ENCODE measurements around the gene LRRC2.
"Not testable (repeated sequence)": the region's sequence is repeated elsewhere in the genome, so short reads cannot be mapped to it uniquely, and the experiment has no call there.

The LRRC2 gene

GRCh38 chr3:46527239-46527638 lies 38.9 kb downstream of the LRRC2 start:
- DNase-seq (ENCODE audit: low read depth in 2 of 2), result no peak

DNA sequence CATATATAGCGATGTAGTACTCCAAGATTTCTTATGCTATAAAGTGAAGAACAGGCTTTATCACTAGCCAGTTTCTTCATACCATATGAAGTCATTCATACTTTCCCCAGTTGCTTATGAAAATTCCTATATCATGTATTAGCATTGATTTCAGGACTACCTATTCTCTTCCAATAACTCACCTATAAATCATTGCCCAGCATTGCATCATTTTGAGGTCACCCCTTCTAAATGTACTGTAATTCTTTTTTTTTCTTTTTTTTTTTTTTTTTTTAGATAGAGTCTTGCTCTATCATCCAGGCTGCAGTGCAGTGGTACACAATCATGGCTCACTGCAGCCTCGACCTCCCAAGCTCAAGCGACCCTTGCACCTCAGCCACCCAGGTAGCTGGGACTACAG lies 41.3 kb downstream of the LRRC2 start:
- DNase-seq (ENCODE audit: low read depth in 2 of 2), result no peak

GRCh38 chr3:46524008-46524407 lies 42.1 kb downstream of the LRRC2 start:
- no peak for DNase-seq (ENCODE audit: low read depth in 2 of 2)

DNA sequence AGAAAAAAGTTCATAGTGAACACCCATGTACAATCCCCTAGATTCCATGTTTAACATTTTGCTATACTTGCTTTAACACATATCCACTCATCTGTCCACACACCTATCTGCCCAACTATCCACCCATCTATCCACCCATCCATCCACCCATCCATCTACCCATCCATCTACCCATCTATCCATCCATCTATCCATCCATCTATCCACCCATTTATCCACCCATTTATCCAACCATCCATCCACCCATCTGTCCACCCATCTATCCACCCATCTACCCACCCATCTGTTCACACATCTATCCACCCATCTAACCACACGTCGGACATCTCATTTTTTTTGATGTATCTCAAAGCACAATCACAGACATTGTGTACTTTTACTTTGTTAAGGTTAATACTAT lies 42.5 kb downstream of the LRRC2 start:
- no peak for DNase-seq (ENCODE audit: low read depth in 2 of 2)

- DNase-seq (ENCODE audit: low read depth in 2 of 2), result not testable (repeated sequence)
These were observed 43.9 kb downstream of the LRRC2 start for GRCh38 chr3:46522201-46522600.

GRCh38 chr3:46521096-46521495 lies 45.0 kb downstream of the LRRC2 start:
- DNase-seq (ENCODE audit: low read depth in 2 of 2), result no peak

GRCh38 chr3:46520531-46520930 lies 45.6 kb downstream of the LRRC2 start:
- no peak for DNase-seq (ENCODE audit: low read depth in 2 of 2)

DNA sequence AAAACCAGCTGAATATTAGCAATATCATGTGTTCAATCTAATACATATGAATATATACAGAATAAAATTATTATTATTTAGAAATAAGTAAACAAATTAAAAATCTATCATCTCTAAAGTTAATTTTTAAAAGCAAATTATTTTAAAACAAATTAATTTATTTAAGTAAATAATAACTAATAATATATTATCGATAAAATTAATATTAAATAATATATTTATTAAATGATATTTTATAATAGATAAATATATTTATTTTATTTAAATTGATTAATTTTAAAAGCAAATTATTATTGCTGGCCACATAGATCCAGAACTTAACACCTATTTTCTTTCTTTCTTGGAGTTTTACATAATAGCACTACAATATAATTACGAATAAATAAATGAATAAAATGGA lies 46.1 kb downstream of the LRRC2 start:
- no peak for DNase-seq (ENCODE audit: low read depth in 2 of 2)

DNA sequence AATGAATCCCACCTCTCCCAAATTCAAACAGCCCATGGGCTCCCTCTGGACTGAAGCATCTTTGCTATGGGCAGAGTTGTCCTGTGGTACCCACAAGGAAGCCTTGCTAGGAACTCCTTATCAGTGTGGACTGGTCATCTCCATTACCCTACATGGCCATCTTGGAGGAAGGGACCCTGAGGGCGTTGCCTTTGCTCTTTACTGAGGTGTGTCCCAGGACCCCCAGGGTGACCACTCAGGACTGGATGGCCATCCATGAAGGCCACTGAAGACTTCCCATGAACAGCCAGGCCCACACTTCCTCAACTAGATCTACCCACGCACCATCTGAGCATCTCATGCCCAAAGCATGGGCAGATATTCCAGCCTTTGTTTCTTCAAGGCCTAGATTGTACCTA lies 48.3 kb downstream of the LRRC2 start:
- no peak for DNase-seq (ENCODE audit: low read depth in 2 of 2)

DNA sequence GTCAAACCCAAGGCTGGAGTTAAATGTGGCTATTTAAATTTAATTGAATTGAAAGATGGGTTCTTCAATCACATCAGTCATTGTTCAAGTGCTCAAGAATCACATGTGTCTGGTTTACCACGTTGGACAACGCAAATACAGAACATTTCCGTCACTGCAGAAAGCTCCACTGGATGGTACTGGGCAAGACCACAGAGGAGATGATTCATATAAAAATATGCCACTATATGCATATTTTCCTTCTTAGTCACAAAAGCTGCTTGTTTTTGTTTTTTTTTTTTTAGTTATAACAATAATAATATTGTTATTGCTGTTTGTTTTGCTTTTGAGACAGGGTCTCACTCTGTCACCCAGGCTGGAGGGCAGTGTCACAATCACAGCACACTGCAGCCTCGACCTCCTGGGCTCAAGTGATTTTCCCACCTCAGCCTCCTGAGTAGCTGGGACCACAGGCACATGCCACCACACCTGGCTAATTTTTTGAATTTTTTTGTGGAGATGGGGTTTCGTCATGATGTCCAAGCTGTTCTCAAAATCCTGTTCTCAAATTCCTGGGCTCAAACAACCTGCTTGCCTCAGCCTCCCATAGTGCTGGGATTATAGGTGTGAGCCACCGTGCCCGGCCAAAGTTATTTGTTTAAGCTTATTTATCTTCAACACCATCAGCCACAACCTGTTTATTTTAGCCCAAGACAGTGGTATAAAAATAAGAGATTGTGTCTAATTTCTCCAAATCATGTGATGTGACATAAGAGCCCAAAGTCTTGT lies 48.9 kb downstream of the LRRC2 start:
- no peak for DNase-seq (ENCODE audit: low read depth in 2 of 2)

DNA sequence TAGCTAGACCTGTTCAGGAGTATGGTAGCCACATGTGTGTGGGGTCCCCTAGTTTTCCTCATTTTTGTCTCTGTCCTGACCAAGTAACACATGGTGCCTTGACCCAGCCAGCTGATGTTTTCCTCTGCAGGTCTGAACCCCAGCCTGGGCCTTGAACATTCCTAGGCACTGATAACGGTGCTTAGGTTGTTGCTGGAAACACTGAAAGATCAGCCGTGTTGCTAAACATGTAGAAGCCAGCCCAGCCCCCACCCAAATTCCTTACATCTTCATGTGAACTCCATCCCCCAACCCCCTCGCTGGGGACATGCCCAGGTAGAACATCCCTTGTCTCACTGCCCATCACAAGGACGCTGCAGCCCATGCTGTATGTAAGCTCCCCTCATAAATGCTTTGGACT lies 49.6 kb downstream of the LRRC2 start:
- DNase-seq (ENCODE audit: low read depth in 2 of 2), result no peak

DNA sequence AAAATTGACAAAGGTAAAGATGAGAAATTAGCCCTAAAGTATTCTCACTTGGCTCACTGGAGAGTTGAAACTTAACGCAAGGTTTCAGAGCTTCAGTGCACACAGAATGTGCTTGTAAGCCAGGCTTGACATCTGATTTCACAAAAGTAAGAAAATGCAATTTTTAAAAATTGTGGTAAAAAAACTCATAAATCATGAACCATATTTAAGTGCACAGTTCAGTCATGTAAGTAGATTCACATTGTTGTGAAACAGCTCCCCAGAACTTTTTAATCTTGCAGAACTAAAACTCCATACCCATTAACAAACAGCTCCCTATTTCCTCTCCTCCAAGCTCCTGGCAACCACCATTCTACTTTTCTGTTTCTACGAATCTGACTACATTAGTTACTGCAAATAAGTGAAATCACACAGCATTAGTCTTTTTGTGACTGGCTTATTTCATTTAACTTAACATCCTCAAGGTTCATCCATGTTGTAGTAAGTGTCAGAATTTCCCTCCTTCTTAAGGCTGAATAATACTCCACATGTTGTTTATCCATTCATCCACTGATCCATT lies 53.8 kb downstream of the LRRC2 start:
- no peak for DNase-seq (ENCODE audit: low read depth in 2 of 2)

DNA sequence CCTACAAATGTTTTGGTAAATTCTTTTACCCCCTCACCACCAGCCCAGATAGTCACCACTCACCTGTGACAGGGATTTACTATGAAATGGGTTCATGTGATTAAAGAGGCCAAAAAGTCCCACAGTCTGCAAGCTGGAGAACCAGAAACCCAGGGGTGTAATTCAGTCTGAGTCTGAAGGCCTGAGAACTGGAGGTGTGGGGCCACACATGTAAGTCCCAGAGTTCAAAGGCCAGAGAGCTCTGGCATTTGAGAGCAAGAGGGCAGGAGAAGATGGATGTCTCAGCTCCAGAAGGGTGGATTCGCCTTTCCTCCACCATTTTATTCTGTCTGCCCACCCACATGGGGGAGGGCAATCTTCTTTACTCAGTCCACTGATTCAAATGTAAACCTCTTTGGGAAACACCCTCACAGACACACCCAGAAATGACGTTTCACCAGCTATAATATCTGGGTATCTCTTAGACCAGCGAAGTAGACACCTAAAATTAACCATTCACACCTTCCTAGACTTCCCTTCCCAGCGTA lies 56.4 kb downstream of the LRRC2 start:
- DNase-seq (ENCODE audit: low read depth in 2 of 2), result no peak

GRCh38 chr3:46508850-46509591 lies 57.1 kb downstream of the LRRC2 start:
- no peak for DNase-seq (ENCODE audit: low read depth in 2 of 2)

GRCh38 chr3:46506526-46506925 lies 59.6 kb downstream of the LRRC2 start:
- DNase-seq (ENCODE audit: low read depth in 2 of 2), result no peak

DNA sequence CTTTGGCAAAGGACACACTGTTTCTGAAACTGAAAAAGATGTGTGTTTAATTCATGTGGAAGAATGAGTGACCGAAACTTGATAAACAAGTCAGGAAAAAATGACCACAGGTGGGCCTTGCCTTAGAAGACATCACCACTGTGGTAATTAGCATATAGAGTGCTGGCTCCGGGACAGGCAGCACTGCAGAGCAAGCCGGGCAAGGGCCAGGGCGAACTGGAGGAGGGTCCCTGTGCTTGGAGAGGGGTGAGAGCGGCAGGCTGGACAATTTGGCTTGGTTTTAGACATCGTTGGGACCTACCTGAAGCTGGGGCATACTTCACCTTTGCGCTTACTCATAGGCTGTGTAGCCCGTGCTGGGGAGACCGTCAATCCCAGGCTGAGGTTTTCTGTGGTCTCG lies 60.1 kb downstream of the LRRC2 start:
- DNase-seq (ENCODE audit: low read depth in 2 of 2), result no peak

GRCh38 chr3:46504789-46505188 lies 61.3 kb downstream of the LRRC2 start:
- DNase-seq (ENCODE audit: low read depth in 2 of 2), result peak in 1 of 2 donors; percentile 17

DNA sequence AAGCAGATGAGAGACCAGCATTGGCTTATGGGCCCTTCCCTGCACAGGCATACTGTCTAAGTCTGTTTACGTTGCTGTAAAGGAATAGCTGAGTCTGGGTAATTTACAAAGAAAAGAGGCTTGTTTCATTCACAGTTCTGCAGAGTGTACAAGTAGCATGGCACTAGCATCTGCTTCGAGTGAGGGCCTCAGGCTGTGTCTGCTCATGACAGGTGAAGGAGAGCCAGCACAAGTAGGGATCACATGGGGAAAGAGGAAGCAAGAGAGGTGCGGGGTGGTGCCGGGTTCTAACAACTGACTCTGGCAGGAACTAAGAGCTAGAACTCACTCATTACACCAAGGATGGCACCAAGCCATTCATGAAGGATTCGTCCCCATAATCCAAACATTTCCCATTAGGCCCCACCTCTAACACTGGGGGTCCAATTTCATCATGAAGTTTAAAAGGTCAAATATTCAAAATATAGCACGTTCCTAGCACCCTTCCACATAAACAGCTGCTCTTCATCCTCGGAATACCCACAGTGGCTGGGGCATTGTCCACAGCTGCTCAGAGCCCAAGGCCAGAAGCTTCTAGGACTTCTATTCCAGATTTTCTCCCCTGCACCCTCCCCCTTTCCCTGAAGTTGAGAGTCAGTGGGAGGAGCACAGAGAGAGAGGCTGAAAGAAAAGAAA lies 62.8 kb downstream of the LRRC2 start:
- no peak for DNase-seq (ENCODE audit: low read depth in 2 of 2)

GRCh38 chr3:46501702-46502101 lies 64.4 kb downstream of the LRRC2 start:
- DNase-seq (ENCODE audit: low read depth in 2 of 2), result no peak

- no peak for DNase-seq (ENCODE audit: low read depth in 2 of 2)
These were observed 65.2 kb downstream of the LRRC2 start for GRCh38 chr3:46500656-46501635.

DNA sequence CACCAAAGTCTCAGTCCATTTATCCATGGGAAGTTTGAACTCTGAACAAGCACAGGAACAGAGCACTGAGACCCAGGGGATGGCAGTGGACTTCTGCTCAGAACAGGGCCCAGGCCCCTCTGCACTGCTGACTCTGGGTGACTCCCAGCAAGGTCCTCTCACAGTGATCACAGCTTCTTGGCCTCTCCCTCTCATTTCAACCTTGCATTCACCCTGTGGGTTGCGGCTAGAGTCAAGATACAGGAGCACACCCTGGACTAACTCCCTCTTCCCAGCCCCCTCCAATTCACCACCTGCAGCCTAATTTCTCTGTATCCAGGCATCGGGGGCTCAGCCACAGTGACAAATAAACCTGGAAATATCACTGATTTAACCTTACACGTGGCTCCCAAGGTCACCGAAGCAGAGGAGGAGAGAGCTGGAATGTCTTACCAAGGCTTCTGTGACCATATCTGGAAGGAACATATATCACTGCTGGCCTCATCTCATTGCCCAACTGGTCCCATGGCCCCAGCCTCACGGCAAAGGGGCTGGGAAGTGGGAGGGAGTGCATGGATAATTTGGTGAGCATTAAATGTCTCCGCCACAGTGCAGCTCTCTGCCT lies 67.1 kb downstream of the LRRC2 start:
- no peak for DNase-seq (ENCODE audit: low read depth in 2 of 2)

All from stimulated activated CD4-positive, alpha-beta T cell treated with anti-CD3 and anti-CD28 coated beads, Interleukin-1b, Interleukin-23, amount 100 ng/mL, for 4 hours (primary cell).